Stimulated activated naive CD8-positive, alpha-beta T cell treated with anti-CD3 and anti-CD28 coated beads, Interleukin-15, Interleukin-2, amounts not matched to agents 100 ng/mL and 50 ng/mL, for 24 hours (primary cell): ENCODE results near the gene ESYT1.

Experiments used
- H3K27ac Mint-ChIP-seq: one replicate; pipeline ENCODE4 v1.8.0; 2021; ENCODE audit warnings: mild to moderate bottlenecking, mixed read lengths
- H3K27me3 Mint-ChIP-seq: one replicate; pipeline ENCODE4 v1.8.0; 2021; ENCODE audit warnings: mixed read lengths
- H3K36me3 Mint-ChIP-seq: one replicate; pipeline ENCODE4 v1.8.0; 2021; ENCODE audit warnings: low read depth, mixed read lengths
- H3K4me1 Mint-ChIP-seq: one replicate; pipeline ENCODE4 v1.8.0; 2021; ENCODE audit warnings: low read depth, mixed read lengths
- H3K4me3 Mint-ChIP-seq: one replicate; pipeline ENCODE4 v1.8.0; 2021; ENCODE audit warnings: mild to moderate bottlenecking, mixed read lengths
- H3K9me3 Mint-ChIP-seq: one replicate; pipeline ENCODE4 v1.8.0; 2021; ENCODE audit warnings: mixed read lengths

ESYT1 gene

DNA sequence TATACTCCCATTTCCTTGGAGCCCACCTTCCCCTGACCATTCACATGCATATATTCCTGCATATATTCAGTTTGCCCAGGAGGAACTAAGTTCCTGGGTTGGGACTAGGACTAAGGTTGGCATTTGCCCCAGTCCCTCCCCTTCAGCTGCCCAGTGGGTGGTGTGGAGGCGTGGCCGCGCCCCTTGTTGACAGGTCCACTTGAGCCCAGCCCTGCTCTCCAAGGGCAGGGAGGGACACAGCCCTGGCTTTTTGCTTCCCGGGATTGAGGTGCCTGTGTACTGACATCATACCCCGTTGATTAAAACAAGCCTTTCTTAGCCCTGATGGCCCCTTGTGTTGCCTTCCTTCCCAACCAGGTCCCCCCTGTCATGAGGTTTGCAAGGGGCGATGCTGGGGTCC, 40.8 kb upstream of the ESYT1 start:
- Mint-ChIP-seq H3K36me3 (no peaks in the 10 kb centered on the region), H3K9me3 (no peaks in the 10 kb centered on the region), H3K27ac (no peak overlapping the region), H3K27me3 (no peaks in the 10 kb centered on the region), H3K4me1 (no peaks in the 10 kb centered on the region), H3K4me3 (no peak overlapping the region)

DNA sequence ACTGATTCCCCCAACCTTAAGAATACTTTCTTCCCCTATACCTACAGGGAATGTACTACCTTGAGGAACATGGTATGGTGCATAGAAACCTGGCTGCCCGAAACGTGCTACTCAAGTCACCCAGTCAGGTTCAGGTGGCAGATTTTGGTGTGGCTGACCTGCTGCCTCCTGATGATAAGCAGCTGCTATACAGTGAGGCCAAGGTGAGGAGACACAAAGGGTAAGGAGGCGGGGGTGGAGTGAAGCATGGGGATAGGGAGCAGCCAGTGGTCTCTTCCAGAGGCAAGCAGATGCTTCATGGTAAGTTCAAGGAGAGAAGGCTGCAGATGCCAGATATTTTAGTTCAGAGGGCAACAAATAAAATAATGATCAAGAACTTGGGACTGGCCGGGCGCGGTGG, 30.3 kb upstream of the ESYT1 start:
- H3K9me3 Mint-ChIP-seq = no peaks in the 10 kb centered on the region
- H3K4me1 Mint-ChIP-seq = peaks cover 14% of the 10 kb centered on the region
- H3K4me3 Mint-ChIP-seq = no peak overlapping the region
- H3K27me3 Mint-ChIP-seq = no peaks in the 10 kb centered on the region
- no peaks in the 10 kb centered on the region for H3K36me3 Mint-ChIP-seq
- H3K27ac Mint-ChIP-seq = no peak overlapping the region

DNA sequence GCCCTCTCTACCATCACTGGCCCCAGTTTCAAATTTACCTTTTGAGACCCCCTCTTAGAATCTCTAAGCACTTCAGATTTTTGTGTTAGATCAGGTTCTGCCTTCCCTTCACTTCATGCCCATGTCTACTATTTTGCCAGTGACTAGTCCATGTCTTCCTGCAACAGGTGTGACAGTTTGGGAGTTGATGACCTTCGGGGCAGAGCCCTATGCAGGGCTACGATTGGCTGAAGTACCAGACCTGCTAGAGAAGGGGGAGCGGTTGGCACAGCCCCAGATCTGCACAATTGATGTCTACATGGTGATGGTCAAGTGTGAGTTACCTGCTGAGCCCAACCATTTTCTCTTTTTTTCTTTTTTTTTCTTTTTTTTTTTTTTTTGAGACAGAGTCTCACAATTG, 29.5 kb upstream of the ESYT1 start:
- H3K4me1 Mint-ChIP-seq = peaks cover 23% of the 10 kb centered on the region
- no peaks in the 10 kb centered on the region for H3K9me3 Mint-ChIP-seq
- no peak overlapping the region for H3K27ac Mint-ChIP-seq
- H3K27me3 Mint-ChIP-seq = no peaks in the 10 kb centered on the region
- H3K4me3 Mint-ChIP-seq = no peak overlapping the region
- H3K36me3 Mint-ChIP-seq = no peaks in the 10 kb centered on the region

DNA sequence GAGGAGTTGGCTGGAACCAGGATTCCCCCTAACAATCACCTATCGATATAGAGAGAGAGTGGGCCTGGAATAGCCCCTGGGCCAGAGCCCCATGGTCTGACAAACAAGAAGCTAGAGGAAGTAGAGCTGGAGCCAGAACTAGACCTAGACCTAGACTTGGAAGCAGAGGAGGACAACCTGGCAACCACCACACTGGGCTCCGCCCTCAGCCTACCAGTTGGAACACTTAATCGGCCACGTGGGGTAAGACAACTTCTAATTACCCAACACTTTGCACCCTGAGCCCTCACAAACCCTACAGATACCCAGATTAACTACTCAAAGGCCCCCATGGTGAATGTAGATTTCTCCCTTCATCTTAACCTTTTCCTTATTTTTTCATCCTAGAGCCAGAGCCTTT, 28.3 kb upstream of the ESYT1 start:
- Mint-ChIP-seq H3K27ac (no peak overlapping the region), H3K4me3 (no peak overlapping the region), H3K27me3 (no peaks in the 10 kb centered on the region), H3K36me3 (peaks cover 5% of the 10 kb centered on the region), H3K9me3 (no peaks in the 10 kb centered on the region), H3K4me1 (peaks cover 29% of the 10 kb centered on the region)

DNA sequence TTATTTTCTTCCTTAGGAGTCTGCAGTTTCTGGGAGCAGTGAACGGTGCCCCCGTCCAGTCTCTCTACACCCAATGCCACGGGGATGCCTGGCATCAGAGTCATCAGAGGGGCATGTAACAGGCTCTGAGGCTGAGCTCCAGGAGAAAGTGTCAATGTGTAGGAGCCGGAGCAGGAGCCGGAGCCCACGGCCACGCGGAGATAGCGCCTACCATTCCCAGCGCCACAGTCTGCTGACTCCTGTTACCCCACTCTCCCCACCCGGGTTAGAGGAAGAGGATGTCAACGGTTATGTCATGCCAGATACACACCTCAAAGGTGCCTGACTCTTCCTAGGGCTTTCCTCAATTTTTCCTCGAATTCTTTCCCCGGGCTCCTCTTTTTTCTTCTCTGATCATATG, 27.0 kb upstream of the ESYT1 start:
- H3K9me3 Mint-ChIP-seq = no peaks in the 10 kb centered on the region
- H3K27ac Mint-ChIP-seq = no peak overlapping the region
- peaks cover 15% of the 10 kb centered on the region for H3K36me3 Mint-ChIP-seq
- H3K27me3 Mint-ChIP-seq = no peaks in the 10 kb centered on the region
- H3K4me3 Mint-ChIP-seq = no peak overlapping the region
- peaks cover 36% of the 10 kb centered on the region for H3K4me1 Mint-ChIP-seq

DNA sequence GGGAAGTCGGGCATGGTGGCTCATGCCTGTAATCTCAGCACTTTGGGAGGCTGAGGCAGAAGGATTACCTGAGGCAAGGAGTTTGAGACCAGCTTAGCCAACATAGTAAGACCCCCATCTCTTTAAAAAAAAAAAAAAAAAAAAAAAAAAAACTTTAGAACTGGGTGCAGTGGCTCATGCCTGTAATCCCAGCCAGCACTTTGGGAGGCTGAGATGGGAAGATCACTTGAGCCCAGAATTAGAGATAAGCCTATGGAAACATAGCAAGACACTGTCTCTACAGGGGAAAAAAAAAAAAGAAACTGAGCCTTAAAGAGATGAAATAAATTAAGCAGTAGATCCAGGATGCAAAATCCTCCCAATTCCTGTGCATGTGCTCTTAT, 25.4 kb upstream of the ESYT1 start:
- H3K27me3 Mint-ChIP-seq = no peaks in the 10 kb centered on the region
- H3K4me1 Mint-ChIP-seq = peaks cover 51% of the 10 kb centered on the region
- no peaks in the 10 kb centered on the region for H3K9me3 Mint-ChIP-seq
- peak overlapping the region; percentile 99 for H3K27ac Mint-ChIP-seq
- H3K36me3 Mint-ChIP-seq = peaks cover 31% of the 10 kb centered on the region
- H3K4me3 Mint-ChIP-seq = peak overlapping the region; percentile 100

DNA sequence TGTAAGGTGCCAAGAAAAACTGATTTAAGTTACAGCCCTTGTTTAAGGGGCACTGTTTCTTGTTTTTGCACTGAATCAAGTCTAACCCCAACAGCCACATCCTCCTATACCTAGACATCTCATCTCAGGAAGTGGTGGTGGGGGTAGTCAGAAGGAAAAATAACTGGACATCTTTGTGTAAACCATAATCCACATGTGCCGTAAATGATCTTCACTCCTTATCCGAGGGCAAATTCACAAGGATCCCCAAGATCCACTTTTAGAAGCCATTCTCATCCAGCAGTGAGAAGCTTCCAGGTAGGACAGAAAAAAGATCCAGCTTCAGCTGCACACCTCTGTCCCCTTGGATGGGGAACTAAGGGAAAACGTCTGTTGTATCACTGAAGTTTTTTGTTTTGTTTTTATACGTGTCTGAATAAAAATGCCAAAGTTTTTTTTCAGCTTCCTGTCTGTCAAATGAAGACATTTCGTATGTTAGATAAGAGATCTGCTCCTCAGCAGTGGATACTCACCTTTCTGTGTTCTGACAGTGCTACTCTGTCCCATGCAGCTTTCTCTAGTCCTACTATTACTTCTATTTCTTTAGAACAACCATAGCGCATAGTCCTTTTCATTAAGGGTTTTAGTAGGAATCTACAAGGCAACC, 24.9 kb upstream of the ESYT1 start:
- Mint-ChIP-seq H3K4me3 (peak overlapping the region; percentile 100), H3K9me3 (no peaks in the 10 kb centered on the region), H3K4me1 (peaks cover 51% of the 10 kb centered on the region)

DNA sequence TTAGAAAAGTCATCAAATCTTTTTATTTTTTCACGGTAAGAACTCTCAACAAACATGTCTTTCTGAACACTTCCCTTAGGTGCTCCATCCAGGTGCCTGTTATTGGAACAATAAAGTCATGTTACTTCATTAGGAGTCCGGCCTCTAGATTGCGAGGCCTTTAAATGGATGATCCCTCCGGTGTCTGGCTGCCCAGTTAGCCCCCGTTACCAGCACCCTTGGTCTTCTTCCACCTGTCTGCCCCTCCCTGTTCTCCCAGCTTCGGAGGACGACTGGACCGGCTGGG, 24.3 kb upstream of the ESYT1 start:
- H3K36me3 Mint-ChIP-seq = peaks cover 42% of the 10 kb centered on the region
- no peaks in the 10 kb centered on the region for H3K9me3 Mint-ChIP-seq
- no peaks in the 10 kb centered on the region for H3K27me3 Mint-ChIP-seq
- peak overlapping the region; percentile 100 for H3K4me3 Mint-ChIP-seq
- peak overlapping the region; percentile 99 for H3K27ac Mint-ChIP-seq
- peaks cover 56% of the 10 kb centered on the region for H3K4me1 Mint-ChIP-seq

More for the DNA sequence above, 24.9 kb upstream of the ESYT1 start:
- peak overlapping the region; percentile 99 for H3K27ac Mint-ChIP-seq
- no peaks in the 10 kb centered on the region for H3K27me3 Mint-ChIP-seq
- peaks cover 36% of the 10 kb centered on the region for H3K36me3 Mint-ChIP-seq

DNA sequence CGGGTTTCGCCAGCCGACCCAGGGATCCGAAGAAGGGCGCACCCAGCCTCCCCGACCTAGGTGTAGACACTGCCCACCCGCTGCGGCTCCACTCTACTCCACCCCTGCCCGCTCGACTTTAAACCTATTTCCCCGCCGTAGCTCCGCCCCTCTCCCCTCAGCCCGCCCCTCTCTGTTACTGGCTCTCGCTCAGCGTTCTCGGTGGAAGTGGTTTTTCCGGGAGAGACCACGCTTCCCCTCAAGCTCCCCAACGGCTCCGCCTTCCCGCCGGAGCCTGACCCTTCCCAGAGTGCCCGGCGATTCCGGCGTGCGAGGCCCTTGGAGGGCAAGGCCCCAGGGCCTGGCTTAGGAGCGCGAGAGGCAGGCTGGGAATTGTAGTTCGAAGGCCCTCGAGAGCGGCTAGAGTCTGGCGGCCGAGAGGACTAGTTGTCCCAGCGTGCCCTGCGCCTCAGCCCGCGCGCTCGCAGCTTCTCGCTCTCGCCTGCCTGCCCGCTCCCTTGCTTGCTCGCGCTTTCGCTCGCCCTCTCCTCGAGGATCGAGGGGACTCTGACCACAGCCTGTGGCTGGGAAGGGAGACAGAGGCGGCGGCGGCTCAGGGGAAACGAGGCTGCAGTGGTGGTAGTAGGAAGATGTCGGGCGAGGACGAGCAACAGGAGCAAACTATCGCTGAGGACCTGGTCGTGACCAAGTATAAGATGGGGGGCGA, 23.8 kb upstream of the ESYT1 start, which contains the start of gene PA2G4:
Gene PA2G4, plus strand, starts transcription at position 451 of the 706 bp plus-strand sequence. Its CDS starts 179 bp downstream, at position 630.
- Mint-ChIP-seq H3K9me3 (no peaks in the 10 kb centered on the region), H3K4me1 (peaks cover 56% of the 10 kb centered on the region), H3K36me3 (peaks cover 47% of the 10 kb centered on the region), H3K4me3 (peak within 1 kb of the TSS; percentile 100), H3K27me3 (no peaks in the 10 kb centered on the region), H3K27ac (peak within 1 kb of the TSS; percentile 99)

DNA sequence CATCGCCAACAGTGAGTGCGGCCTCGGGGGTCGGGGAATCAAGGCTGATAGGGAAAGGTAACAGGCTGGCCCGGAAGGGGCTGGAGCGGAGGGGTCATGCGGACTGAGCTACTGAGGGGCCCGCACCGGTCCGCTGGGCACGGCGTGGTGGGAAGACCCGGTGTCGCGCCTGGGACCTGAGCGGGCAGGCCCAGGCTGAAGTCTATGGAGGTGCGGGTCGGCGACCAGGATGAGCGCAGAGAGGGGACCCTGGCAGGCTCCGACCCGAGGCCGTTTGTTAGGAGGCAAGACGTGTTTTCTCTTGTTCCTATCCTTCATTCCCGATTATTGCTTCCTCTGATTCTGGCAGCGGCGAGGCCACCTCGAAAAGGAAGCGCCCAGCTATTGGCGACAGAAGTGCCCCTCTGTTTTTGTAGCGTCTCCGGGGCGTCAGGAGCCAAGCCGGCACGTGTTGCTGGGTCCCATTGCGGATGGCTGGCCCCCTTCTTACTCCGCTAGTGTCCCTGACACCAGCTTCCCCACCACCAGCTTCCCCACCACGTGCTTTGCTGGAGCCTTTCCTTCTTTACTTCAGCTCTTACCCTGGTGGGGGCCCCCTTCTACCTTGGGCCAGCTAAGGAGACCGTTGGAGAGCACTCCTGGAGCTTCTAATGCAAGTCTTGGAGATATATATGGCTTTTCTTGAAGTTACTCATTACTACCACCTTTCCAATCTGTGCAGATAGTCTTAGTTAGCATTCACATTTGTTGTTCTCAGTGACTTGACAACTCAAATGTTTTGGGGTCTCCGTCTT, 23.1 kb upstream of the ESYT1 start:
- Mint-ChIP-seq H3K9me3 (no peaks in the 10 kb centered on the region), H3K27ac (peak overlapping the region; percentile 99), H3K27me3 (no peaks in the 10 kb centered on the region), H3K4me3 (peak overlapping the region; percentile 100), H3K36me3 (peaks cover 54% of the 10 kb centered on the region), H3K4me1 (peaks cover 56% of the 10 kb centered on the region)

DNA sequence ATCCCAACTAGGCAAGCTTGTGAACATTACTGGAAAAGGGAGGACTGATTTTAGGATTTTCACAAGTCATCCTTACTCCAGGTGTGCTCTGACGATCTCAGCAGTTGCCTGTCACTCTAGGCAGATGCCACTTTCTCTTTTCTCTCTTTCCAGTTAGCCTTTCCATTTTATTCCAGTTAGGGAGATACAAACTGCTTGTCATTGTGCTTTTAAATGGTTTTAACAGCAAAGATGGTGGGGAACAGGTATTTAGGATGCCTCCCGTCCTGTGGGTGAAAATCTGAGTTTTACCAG, 22.5 kb upstream of the ESYT1 start:
- Mint-ChIP-seq H3K4me1 (peaks cover 56% of the 10 kb centered on the region), H3K27ac (peak overlapping the region; percentile 99), H3K27me3 (no peaks in the 10 kb centered on the region), H3K4me3 (peak overlapping the region; percentile 100), H3K36me3 (peaks cover 59% of the 10 kb centered on the region), H3K9me3 (no peaks in the 10 kb centered on the region)

DNA sequence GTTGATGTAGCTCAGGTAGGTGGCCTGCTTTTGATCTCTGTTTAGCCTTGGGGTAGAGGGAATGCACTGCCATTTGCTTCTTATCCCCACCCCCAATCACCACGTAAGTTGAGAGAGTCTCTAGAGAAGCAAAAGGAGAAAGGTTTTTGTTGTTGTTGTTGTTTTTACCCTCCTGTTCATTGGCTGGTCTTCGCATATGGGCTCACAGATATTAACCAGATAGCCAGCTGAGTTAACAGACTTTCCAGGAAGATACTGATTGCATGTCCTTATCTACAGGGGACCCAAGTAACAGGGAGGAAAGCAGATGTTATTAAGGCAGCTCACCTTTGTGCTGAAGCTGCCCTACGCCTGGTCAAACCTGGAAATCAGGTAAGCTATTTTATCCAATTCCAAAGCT, 20.8 kb upstream of the ESYT1 start:
- Mint-ChIP-seq H3K27me3 (no peaks in the 10 kb centered on the region), H3K36me3 (peaks cover 75% of the 10 kb centered on the region), H3K4me1 (peaks cover 47% of the 10 kb centered on the region), H3K27ac (peak overlapping the region; percentile 99), H3K4me3 (peak overlapping the region; percentile 100), H3K9me3 (no peaks in the 10 kb centered on the region)

DNA sequence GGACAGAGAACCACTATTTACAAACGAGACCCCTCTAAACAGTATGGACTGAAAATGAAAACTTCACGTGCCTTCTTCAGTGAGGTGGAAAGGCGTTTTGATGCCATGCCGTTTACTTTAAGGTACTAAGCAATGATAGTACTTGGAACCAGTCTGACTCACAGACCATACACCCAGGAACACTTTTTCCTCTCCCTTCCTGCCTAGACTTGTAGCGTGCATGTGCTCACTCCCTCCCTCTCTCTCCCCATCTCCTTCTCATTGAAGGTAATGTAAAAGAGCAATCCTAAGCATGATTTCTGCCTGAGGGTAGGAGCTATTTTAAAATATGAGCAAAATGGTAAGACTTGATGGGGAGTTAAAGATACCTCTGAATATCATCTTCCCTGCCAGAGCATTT, 17.5 kb upstream of the ESYT1 start:
- H3K4me3 Mint-ChIP-seq = no peak overlapping the region
- H3K27ac Mint-ChIP-seq = peak overlapping the region; percentile 2
- no peaks in the 10 kb centered on the region for H3K9me3 Mint-ChIP-seq
- H3K36me3 Mint-ChIP-seq = peaks cover 86% of the 10 kb centered on the region
- H3K4me1 Mint-ChIP-seq = peaks cover 37% of the 10 kb centered on the region
- H3K27me3 Mint-ChIP-seq = no peaks in the 10 kb centered on the region

DNA sequence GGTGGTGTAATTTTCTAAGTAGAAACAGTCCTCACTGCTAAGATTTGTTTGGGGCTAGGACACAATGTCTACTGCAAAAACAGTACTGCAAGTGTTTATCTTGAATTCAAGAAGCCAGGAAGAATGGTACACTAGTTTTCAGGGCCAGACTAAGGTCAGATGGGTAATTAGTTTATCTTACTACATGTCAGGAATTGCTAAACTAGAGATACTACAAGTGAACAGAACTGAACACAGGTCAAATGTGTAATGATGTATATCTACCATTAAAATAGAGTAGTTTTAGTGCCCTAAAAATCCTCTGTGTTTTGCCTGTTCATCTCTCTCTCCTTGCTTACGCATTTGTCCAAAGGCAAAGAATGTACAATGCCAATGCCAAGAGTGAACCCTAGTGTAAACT, 14.0 kb upstream of the ESYT1 start:
- Mint-ChIP-seq H3K27me3 (no peaks in the 10 kb centered on the region), H3K4me1 (peaks cover 28% of the 10 kb centered on the region), H3K27ac (peak overlapping the region; percentile 43), H3K36me3 (peaks cover 69% of the 10 kb centered on the region), H3K9me3 (no peaks in the 10 kb centered on the region), H3K4me3 (no peak overlapping the region)

DNA sequence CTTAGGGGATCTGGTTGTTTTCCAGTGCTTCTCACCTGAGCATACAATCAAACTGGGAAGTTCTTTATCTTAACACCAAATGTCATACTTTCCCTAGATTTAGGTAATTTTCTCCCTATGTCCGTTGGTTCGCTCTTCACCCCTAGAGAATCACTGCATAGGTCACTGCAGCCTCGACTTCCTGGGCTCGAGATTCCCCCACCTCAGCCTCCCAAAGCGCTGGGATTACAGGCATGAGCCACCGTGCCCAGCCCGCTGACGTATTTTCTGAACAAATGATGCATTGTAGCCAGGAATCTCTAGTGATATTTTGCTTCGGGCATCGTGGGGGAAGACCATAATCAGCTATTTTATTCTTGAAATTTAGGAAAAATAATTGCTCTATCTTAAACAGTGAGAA, 12.7 kb upstream of the ESYT1 start:
- Mint-ChIP-seq H3K9me3 (no peaks in the 10 kb centered on the region), H3K27me3 (no peaks in the 10 kb centered on the region), H3K4me3 (peak overlapping the region; percentile 97), H3K27ac (peak overlapping the region; percentile 99), H3K36me3 (peaks cover 63% of the 10 kb centered on the region), H3K4me1 (peaks cover 40% of the 10 kb centered on the region)
